Activated T-helper 9 cell treated with anti-CD3 and anti-CD28 coated beads, Interleukin-2, amount 50 U/mL, for 16 hours (primary cell): Measurements from ENCODE around the gene SND1.

Experiments used
- DNase-seq: peaks from one replicate; pipeline ENCODE4 v3.0.0-alpha.2; 2020; ENCODE audit warnings: low read depth

SND1 gene

DNA sequence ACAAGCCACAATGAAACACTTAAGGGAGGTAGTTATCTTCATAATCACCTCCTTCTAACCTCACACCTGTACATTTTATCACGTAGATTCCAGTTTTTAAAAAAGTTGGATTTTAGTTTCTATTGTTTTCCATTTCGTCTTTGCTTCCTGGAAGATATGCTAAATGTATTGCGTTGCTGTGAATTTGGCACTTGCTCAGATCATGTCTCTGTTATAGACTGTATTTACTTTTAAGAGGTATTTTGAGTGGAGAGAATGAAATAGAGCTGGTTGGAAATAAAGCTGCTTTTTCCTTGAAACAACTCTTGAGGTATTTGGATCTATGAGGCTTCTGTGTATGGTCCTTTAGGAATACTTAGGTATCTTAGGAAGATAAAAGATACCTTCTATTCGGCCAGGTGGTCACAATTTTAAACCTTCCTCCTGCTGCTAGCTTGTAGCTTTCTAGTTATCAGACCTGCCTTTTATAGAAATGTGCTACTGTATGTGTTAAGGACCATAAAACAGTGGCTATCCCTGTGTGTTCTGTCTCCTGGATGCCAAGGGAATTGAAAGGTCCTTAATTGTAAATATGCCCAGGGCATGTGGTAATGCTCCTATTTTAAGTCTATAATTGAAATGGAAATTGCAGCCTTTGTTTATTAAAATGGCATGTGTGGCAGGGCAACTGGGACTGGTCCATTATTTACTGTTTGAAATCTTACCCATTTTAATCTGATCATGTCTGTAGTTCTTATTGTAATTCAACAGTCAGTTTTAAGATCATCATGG is 147.7 kb downstream of the SND1 start:
- DNase-seq = no peak

- no peak for DNase-seq
Observed at GRCh38 chr7:127802845-127803244, 150.9 kb downstream of the SND1 start.

DNA sequence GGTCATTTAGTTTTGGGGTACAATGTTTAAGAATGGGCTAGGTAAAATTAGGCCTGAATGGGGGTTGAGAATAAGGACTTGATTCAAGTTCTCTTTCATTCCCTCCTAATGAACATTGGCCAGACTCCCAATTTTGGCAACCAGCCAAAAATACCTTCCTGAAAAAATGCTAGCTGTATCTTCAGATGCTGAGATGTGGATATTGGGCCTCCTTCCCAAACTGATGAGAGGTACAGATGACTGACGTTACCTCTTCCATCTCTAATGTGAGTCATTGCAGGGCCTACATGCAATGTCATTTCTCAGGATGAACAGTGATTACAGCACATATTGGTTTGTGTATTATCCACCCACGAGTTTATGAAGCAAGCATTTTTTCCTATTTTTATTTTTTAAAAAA is 151.6 kb downstream of the SND1 start:
- DNase-seq = no peak

GRCh38 chr7:127807340-127807739 is 155.3 kb downstream of the SND1 start:
- DNase-seq = no peak

DNA sequence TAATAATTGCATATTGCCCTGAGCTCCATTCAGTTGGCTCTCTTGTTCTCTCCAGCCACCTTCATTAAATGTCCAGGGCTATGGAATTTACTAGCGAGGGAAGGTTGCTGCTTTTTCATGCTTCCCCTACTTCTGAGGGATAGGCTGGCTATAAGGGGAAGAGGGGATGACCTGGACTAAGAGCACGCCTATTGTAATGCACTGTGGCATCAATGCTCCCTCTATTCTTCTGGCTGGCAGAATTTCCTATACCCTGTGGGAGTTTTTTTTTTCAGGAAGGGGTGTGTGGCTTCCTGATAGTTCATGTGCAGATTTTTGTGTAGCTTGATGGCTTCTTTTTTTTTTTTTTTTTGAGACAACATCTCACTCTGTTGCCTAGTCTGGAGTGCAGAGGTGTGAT is 155.8 kb downstream of the SND1 start:
- DNase-seq = no peak

GRCh38 chr7:127809261-127809702 is 157.3 kb downstream of the SND1 start:
- no peak for DNase-seq

- DNase-seq = no peak
Observed at GRCh38 chr7:127810113-127810512, 158.1 kb downstream of the SND1 start.

DNA sequence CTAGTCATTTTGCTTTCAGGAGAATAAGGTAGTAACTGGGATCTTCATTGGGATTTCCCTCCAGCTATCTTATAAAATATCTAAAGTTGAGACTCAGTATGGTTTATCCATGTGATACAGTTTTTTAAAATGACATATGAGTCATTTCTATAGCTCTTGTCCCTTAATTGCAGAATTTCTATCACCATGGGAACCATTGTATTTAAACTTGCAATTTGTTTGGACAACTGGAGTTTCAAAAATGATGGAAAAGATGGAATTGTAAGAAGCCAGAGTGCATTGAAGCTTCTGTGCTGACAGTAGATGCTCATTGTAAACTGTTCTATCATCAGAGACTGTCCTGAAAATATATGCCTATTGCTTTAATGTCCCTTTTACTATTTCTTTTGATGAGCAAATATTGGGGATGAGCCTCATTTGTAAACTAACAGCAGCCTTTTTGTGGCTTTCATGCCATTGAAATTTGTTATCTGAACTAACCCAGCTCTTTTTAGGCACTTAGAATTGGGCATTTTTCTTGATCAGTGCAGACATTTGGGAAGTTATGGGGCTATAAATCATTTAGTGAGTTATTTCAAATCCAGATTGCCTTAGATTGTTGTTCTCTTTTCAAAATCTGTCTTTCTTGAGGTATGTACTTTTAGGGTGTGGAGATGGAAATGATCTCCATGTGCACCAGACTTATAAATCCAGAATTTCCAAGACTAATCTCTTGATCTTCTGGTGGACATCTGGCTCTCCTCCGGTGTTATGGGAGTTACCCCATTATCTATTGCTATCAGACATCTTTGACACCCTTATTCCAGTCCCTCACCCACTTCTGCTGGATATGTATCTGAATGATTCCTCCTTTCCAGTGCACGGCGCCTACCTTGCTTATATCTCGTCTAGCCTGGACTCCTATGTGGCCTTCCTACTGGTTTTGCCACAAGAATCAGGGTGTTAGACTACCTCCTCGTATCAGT is 159.0 kb downstream of the SND1 start:
- DNase-seq = no peak

GRCh38 chr7:127812540-127812939 is 160.5 kb downstream of the SND1 start:
- DNase-seq = no peak

DNA sequence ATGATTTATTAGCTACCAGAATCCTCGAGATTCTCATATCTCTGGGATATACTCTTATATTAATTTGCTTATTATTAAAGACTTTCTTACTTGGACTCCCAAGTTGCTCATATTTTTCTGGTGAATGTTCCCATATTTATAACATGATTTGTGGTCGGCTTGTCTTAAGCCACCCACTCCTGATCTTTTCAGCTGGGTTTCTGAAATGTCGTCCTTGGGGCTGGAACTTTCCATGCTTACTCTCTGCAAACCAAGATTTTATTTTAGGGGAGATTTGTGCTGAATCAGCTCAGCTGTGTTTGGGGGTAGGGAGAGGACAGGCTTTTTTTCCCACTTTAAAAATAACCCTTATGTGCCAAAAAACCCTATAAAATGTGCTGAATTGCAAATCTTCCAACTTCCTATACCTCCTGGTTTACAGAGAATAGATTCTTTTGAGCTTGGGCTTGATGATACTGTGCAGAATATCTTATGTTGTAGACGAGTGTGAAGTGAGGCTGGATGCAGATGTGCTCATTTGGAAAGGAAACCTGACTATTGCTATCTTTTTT is 162.1 kb downstream of the SND1 start:
- no peak for DNase-seq

DNA sequence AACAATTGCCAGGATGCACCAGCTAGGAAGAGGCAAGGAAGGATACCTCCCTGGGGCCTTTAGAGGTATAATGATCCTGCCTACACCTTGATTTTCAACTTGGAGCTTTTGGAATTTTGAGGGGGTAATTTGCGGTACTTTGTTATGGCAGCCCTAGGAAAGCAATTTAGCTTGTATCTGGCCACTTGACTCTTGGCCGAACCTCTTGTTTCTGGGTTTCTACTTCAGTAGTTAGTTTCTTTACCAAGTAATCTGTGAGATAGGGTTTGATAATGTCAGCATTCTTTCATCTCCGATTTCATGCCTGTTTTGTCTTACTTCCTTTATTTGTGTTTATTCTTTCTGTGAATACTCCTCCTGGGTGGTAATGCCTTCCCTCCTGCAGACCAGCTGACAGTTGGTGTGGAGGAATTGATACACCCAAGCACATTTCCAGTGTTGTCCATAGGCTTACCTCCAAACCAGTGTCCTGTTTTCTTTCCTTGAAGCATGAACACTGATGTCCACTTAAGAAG is 163.7 kb downstream of the SND1 start:
- no peak for DNase-seq

DNA sequence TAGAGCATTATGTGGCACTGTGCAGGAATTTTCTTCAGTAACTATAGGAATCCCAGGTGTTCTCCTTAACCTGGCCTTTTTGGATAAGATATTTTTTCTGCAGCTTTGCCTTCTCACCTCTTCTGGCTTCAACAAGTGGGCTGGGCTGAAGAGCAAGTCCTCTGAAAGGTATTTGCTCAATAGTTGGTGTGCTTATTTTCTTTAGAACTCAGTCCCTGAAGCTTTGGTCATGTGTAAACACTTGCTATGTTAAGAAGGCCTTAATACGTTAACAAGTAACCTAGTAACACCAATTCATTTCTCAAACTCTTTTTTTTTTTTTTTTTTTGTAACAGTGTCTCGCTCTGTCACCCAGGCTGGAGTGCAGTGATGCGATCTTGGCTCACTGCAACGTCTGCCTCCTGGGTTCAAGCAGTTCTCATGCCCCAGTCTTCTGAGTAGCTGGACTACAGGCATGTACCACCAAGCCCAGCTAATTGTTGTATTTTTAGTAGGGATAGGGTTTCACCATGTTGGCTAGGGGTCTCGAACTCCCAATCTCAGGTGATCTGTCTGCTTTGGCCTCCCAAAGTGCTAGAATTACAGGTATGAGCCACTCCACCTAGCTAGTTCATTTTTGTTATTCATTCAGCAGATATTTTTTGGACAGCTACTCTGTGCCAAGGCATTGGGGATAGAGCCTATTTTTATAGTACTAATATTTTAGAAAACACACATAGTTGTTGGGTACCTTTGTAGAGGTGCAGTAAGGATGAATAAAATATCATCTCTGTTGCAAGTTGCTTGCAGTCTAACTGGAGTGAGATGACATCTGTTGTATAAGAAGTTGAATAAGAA is 164.6 kb downstream of the SND1 start:
- no peak for DNase-seq

GRCh38 chr7:127817466-127817865 is 165.5 kb downstream of the SND1 start:
- no peak for DNase-seq

DNA sequence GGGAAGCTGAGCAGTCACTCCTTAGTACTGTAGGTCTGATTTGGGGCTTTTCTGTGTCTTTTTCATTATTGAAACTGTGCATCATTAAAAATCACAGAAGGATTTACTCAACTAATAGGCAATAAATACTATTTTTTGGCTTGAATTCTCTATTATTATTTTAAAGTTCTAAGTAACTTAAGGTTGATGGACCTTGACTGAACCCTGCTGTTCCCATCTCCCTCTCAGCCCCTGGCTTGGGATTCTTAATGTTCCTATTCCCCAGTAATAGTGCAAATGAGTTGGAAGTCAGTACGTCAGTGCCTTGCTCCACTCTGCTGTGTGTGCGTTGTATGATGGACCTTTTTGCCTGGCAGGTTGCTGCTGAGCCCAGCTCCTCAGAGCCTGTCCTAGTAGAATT is 166.3 kb downstream of the SND1 start:
- no peak for DNase-seq

- DNase-seq = no peak
Observed at GRCh38 chr7:127819975-127820731, 168.2 kb downstream of the SND1 start.

GRCh38 chr7:127820732-127821085 is 168.7 kb downstream of the SND1 start:
- DNase-seq = no peak

DNA sequence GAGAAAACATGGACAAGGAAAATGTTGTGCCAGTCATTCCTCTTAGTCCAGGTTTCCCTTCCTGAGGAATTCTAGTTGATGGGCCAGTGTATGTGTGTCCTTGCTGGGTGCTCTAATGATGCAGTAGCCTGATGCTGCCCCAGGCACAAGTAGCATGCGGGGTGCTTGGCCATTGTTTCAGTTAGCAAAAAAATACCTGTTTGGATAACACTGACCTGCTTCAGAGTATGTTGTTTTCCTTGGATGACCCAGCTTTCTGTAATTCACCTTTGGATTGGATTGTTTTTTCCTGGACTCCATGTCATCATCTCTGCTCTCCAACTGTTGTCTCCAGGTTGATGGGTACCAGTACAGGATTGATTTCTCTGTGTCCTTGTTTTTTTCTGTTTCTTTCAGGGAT is 169.2 kb downstream of the SND1 start:
- DNase-seq = no peak

- no peak for DNase-seq
Observed at GRCh38 chr7:127822822-127823508, 171.0 kb downstream of the SND1 start.

GRCh38 chr7:127824682-127825081 is 172.7 kb downstream of the SND1 start:
- no peak for DNase-seq

GRCh38 chr7:127828843-127829500 is 177.0 kb downstream of the SND1 start:
- no peak for DNase-seq
